OCI-LY3 (cell line): ENCODE measurements around the gene ZBTB42.

ENCODE experiments used
- H2AFZ ChIP-seq: fragments of 200-600, 300-600 bp; shearing (Covaris generic); 2 replicates; pipeline ENCODE4 v1.6.0; 2014; ENCODE audit warnings: antibody characterized with exemption, low read depth, low read length
- H3K27ac ChIP-seq: fragments of 200-600, 300-600 bp; sonication (generic); 2 replicates; pipeline ENCODE4 v1.5.1; 2014; ENCODE audit warnings: mild to moderate bottlenecking, low read length, moderate library complexity, mixed read lengths
- H3K27me3 ChIP-seq: fragments of 200-600, 300-600 bp; sonication (generic); 2 replicates; pipeline ENCODE4 v1.6.1; 2014; ENCODE audit warnings: low read depth, low read length, mixed read lengths
- H3K36me3 ChIP-seq: fragments of 200-600, 300-600 bp; sonication (generic); replicated peaks from 2 replicates; pipeline ENCODE3; 2014; ENCODE audit warnings: low read depth, low read length, mixed read lengths
- H3K4me1 ChIP-seq: fragments of 300-600, 200-600 bp; sonication (generic); 2 replicates; pipeline ENCODE4 v1.6.1; 2014; ENCODE audit warnings: low read length, mixed read lengths
- H3K4me2 ChIP-seq: fragments of 200-600, 300-600 bp; sonication (generic); 2 replicates; pipeline ENCODE4 v1.6.1; 2014; ENCODE audit warnings: low read length, mixed read lengths
- H3K4me3 ChIP-seq: fragments of 300-600, 200-600 bp; sonication (generic); 2 replicates; pipeline ENCODE4 v1.5.1; 2014; ENCODE audit warnings: antibody characterized with exemption, mild to moderate bottlenecking, low read length, moderate library complexity
- H3K79me2 ChIP-seq: fragments of 300-600, 200-600 bp; shearing (Covaris generic); 2 replicates; pipeline ENCODE4 v1.6.1; 2014; ENCODE audit warnings: mild to moderate bottlenecking, low read length, mixed read lengths
- H3K9ac ChIP-seq: fragments of 300-600, 200-600 bp; shearing (Covaris generic); 2 replicates; pipeline ENCODE4 v1.6.0; 2014; ENCODE audit warnings: mild to moderate bottlenecking, low read length, moderate library complexity
- H3K9me3 ChIP-seq: fragments of 200-600, 300-600 bp; shearing (Covaris generic); 2 replicates; pipeline ENCODE4 v1.6.1; 2014; ENCODE audit warnings: low read length, mixed read lengths; ENCODE audit not compliant: insufficient read depth
- H4K20me1 ChIP-seq: fragments of 200-600, 300-600 bp; sonication (generic); 2 replicates; pipeline ENCODE4 v1.6.1; 2016; ENCODE audit warnings: low read length, mixed read lengths; ENCODE audit not compliant: insufficient read depth
- EZH2phosphoT487 ChIP-seq: fragments of 200-600 bp; shearing (Covaris generic); IDR thresholded peaks from 2 replicates; pipeline ENCODE4 v1.6.1; 2018; ENCODE audit warnings: antibody characterized with exemption, mixed run types, low read depth
- TF ChIP-seq, protein P1 (sequence below): fragments of 200-600, 300-600 bp; sonication (generic); IDR thresholded peaks from 2 replicates; pipeline ENCODE4 v1.5.1; 2014; ENCODE audit warnings: antibody characterized with exemption, low read length, low read depth

The ZBTB42 gene

DNA sequence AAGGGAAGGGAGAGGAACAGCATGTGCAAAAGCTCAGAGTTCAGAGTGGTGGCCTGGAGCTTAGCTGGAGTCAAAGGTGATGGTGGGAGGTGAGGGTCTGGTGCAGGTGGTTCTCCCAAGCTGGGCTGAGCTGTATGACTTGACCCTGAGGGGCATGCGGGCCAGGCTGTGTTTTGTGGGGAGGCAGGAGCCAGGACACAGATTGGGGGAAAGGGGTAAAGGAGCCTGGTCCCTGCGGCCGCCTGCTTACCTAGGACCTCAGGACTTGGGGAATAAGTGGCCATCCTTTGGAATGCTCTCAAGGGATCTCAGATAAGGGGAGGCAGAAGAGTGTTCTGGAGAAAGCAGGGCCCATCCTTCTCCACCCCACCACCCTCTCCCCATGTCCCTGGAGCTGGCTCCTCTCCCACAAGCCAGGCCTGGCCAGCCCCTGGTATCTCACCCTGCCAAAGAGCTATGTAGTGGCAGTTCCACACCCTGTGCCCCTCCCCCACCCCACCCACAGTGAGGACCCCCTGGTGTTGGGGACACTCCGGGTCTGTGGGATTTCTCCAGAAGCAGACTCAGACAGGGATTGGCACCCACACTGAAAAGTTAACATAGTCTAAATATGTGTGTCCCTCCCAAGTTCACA lies 44.2 kb downstream of the ZBTB42 start:
- H4K20me1 ChIP-seq = no peaks in the 10 kb centered on the region
- no peak overlapping the region for H3K9ac ChIP-seq
- H3K4me3 ChIP-seq = no peak overlapping the region
- H3K27me3 ChIP-seq = peaks cover 3% of the 10 kb centered on the region
- no peaks in the 10 kb centered on the region for H3K36me3 ChIP-seq
- no peak overlapping the region for H2AFZ ChIP-seq
- no peaks in the 10 kb centered on the region for H3K4me1 ChIP-seq
- H3K4me2 ChIP-seq = no peak overlapping the region
- no peak overlapping the region for H3K27ac ChIP-seq
- no peaks in the 10 kb centered on the region for H3K79me2 ChIP-seq
- H3K9me3 ChIP-seq = no peaks in the 10 kb centered on the region
- TF ChIP-seq, protein P1, sequence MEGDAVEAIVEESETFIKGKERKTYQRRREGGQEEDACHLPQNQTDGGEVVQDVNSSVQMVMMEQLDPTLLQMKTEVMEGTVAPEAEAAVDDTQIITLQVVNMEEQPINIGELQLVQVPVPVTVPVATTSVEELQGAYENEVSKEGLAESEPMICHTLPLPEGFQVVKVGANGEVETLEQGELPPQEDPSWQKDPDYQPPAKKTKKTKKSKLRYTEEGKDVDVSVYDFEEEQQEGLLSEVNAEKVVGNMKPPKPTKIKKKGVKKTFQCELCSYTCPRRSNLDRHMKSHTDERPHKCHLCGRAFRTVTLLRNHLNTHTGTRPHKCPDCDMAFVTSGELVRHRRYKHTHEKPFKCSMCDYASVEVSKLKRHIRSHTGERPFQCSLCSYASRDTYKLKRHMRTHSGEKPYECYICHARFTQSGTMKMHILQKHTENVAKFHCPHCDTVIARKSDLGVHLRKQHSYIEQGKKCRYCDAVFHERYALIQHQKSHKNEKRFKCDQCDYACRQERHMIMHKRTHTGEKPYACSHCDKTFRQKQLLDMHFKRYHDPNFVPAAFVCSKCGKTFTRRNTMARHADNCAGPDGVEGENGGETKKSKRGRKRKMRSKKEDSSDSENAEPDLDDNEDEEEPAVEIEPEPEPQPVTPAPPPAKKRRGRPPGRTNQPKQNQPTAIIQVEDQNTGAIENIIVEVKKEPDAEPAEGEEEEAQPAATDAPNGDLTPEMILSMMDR = no peak
- no peak for TF ChIP-seq EZH2phosphoT487

DNA sequence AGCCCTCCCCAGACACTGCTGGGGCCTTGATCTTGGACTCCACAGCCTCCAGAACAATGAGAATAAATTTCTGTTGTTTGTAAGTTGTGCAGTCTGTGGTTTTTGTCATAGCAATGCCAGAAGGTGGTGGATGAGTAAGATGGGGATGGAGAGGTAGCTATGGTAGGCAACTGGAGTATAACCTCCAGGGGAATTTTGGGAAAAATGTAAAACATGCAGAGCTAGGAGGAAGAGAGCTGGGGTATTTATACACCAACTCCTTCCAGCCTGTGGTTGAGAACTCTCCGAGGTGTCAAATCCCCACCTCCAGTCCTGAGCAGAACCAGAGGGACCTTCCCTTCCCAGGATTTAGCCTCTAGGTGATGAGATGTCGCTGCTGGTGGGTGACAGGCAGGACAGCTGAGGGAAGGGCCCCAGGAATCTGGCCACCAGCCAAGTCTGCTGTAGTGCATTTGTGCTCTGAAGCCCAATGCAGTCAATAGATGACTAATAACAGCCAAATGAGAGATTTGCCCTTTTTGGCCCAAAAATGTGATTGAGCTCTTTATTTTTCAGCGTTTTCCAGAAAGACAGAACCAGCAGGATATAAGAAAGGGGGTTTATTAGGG lies 45.0 kb downstream of the ZBTB42 start:
- Histone ChIP-seq H3K36me3 (no peaks in the 10 kb centered on the region), H3K27ac (no peak overlapping the region), H3K4me3 (no peak overlapping the region), H2AFZ (no peak overlapping the region), H3K9me3 (no peaks in the 10 kb centered on the region), H3K9ac (no peak overlapping the region), H3K79me2 (no peaks in the 10 kb centered on the region), H3K4me1 (no peaks in the 10 kb centered on the region), H3K4me2 (no peak overlapping the region), H3K27me3 (peaks cover 3% of the 10 kb centered on the region), H4K20me1 (no peaks in the 10 kb centered on the region)
- TF ChIP-seq, protein P1 = no peak
- TF ChIP-seq EZH2phosphoT487 = no peak

DNA sequence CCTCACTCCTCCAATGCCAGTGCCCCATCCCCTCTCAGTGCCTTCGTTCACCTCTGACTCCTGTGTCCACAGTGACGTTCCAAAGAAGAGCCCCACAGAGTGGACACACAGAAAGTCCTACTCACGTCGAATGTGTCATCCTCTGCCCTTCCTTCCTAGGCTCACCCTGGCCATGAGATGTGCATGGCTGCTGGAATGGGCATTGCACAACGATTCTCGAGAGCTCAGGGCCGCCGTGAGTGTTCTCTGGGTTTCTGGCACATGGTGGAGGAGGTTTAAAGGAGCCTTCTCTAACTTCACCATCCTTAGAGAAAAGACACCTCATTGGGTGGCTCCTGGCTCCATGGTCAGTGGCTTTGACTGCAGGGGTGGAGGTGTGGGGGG lies 51.4 kb downstream of the ZBTB42 start:
- Histone ChIP-seq H3K4me3 (no peak overlapping the region), H3K4me2 (no peak overlapping the region), H4K20me1 (no peaks in the 10 kb centered on the region), H2AFZ (no peak overlapping the region), H3K9me3 (no peaks in the 10 kb centered on the region), H3K79me2 (no peaks in the 10 kb centered on the region), H3K9ac (no peak overlapping the region), H3K27ac (no peak overlapping the region), H3K27me3 (peaks cover 6% of the 10 kb centered on the region; the same call in 1 of the 2 replicates), H3K4me1 (no peaks in the 10 kb centered on the region), H3K36me3 (no peaks in the 10 kb centered on the region)
- TF ChIP-seq, protein P1 = no peak
- TF ChIP-seq EZH2phosphoT487 = no peak
